ENCODE results near the gene CST7.

DNA sequence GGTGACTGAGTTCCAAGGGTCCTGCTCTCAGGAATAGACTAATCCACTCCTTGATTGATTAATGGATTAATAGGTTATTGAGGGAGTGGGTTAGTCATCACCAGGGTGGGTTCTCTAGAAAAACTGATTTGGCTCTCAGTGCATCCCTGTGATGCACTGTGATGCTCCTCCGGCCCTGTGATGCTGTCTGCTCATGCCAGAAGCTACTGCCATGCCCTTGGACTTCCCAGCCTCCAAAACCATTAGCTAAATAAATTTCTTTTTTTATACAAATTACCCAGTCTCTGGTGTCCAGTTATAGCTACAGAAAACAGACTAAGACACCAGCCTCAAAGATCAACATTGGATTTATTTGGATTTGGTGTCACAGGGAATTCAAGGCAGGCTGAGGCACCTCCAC is 40.4 kb upstream of the CST7 start:
- TF ChIP-seq, protein P1, sequence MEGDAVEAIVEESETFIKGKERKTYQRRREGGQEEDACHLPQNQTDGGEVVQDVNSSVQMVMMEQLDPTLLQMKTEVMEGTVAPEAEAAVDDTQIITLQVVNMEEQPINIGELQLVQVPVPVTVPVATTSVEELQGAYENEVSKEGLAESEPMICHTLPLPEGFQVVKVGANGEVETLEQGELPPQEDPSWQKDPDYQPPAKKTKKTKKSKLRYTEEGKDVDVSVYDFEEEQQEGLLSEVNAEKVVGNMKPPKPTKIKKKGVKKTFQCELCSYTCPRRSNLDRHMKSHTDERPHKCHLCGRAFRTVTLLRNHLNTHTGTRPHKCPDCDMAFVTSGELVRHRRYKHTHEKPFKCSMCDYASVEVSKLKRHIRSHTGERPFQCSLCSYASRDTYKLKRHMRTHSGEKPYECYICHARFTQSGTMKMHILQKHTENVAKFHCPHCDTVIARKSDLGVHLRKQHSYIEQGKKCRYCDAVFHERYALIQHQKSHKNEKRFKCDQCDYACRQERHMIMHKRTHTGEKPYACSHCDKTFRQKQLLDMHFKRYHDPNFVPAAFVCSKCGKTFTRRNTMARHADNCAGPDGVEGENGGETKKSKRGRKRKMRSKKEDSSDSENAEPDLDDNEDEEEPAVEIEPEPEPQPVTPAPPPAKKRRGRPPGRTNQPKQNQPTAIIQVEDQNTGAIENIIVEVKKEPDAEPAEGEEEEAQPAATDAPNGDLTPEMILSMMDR (IDR thresholded peaks at IDR 0.05): no peak
- TF ChIP-seq, protein P2, sequence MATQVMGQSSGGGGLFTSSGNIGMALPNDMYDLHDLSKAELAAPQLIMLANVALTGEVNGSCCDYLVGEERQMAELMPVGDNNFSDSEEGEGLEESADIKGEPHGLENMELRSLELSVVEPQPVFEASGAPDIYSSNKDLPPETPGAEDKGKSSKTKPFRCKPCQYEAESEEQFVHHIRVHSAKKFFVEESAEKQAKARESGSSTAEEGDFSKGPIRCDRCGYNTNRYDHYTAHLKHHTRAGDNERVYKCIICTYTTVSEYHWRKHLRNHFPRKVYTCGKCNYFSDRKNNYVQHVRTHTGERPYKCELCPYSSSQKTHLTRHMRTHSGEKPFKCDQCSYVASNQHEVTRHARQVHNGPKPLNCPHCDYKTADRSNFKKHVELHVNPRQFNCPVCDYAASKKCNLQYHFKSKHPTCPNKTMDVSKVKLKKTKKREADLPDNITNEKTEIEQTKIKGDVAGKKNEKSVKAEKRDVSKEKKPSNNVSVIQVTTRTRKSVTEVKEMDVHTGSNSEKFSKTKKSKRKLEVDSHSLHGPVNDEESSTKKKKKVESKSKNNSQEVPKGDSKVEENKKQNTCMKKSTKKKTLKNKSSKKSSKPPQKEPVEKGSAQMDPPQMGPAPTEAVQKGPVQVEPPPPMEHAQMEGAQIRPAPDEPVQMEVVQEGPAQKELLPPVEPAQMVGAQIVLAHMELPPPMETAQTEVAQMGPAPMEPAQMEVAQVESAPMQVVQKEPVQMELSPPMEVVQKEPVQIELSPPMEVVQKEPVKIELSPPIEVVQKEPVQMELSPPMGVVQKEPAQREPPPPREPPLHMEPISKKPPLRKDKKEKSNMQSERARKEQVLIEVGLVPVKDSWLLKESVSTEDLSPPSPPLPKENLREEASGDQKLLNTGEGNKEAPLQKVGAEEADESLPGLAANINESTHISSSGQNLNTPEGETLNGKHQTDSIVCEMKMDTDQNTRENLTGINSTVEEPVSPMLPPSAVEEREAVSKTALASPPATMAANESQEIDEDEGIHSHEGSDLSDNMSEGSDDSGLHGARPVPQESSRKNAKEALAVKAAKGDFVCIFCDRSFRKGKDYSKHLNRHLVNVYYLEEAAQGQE (IDR thresholded peaks at IDR 0.05): no peak
- TF ChIP-seq EHMT2 (IDR thresholded peaks at IDR 0.05; ENCODE audit: low read depth) (no peak), POLR2A (IDR thresholded peaks at IDR 0.05; ENCODE audit: low read length) (no peak), RAD21 (conservative IDR thresholded peaks at IDR 0.05 in 1 of 2, IDR thresholded peaks at IDR 0.05 in 1 of 2) (no peak), FOXS1 (CRISPR knock-in tag; IDR thresholded peaks at IDR 0.05) (no peak), EP300 (IDR thresholded peaks at IDR 0.05) (no peak)
